ENCODE data around the gene HOXA3. TPM values are rescaled to one million over a fixed set of nuclear protein-coding genes. Genes with fewer than 3 reads are reported as not detected.

Gene HOXA3
- total and polyA plus RNA-seq, 10 of the 15 experiments (the other 5 are each of a cell fraction or from before 2014, with no cell fraction given), result 0.05 TPM; not detected in 9

DNA sequence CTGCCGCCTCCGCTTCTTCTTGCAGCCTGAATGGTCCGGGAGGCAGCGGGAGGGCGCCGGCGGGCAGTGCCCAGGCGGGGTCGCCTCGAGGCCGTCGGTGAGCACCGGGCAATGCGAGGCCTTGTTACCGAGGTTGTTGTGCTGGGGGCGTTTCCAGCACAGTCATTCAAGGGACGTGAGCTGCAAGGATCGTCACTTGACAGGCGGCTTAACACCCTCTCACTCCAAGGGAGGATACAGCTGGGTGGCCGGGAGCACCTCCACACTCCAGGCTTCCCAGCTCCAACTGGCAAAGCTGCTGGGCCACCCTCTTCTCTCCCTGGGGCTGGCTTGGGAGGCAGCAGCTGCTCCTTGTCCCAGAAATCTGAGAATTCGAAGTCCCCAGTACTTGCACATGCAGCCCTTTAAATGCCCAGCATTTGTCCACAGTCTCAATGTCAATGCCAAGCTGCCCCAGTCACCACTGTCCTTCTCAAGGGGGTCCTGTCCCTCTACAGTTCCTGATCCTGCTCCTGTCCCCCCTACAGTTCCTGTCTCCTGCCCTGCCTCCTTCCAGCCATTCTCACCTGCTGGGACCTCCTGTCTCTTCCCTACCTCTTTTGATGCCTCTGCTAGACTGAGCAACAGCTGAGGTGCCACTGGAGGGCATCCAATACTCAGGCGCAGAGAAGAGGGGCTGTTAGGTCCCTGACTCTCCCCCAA is 37.1 kb upstream of the HOXA3 start:
- no peaks in the 10 kb centered on the region for H3K4me1 ChIP-seq (ENCODE audit: control insufficient read depth, insufficient read depth, low read length)
- H4K20me1 ChIP-seq (ENCODE audit: control insufficient read depth, insufficient read depth), result 0 out of 2 replicates have a peak, but pooled peaks cover 3% of the 10 kb centered on the region
- no peak overlapping the region for H3K27ac ChIP-seq (ENCODE audit: control insufficient read depth, insufficient read depth)
- no peaks in the 10 kb centered on the region; the same call in 2 of the 3 replicates for H3K9me3 ChIP-seq (replicated peaks; ENCODE audit: control insufficient read depth, insufficient read depth, low read length)
- H3K36me3 ChIP-seq (ENCODE audit: control insufficient read depth in 2 of 2, insufficient read depth in 2 of 2, low read length in 1 of 2), result no peaks in the 10 kb centered on the region
- H3K27me3 ChIP-seq (replicated peaks in 1 of 2; ENCODE audit: control insufficient read depth in 2 of 2, insufficient read depth in 2 of 2, low read length in 1 of 2), result peaks cover 41 to 49% of the 10 kb centered on the region in 2 experiments
- ATAC-seq, result no peak
- ChIA-PET POLR2A (no interaction called here), RAD21 (ENCODE audit: unreplicated experiment) (no interaction called here), CTCF (interaction anchor here (1.8 kb wide), 1 partner anchor 10 kb away, joined by 5 read pairs; no protein-coding TSS in a partner anchor), SMC1A (ENCODE audit: uncharacterized antibody, unreplicated experiment) (no interaction called here)
- no TSS peak for BruUV-seq (replicated peaks)
- H3K79me2 ChIP-seq (ENCODE audit: control insufficient read depth, insufficient read depth, low read length), result no peaks in the 10 kb centered on the region
- no peak overlapping the region for H3K9ac ChIP-seq (ENCODE audit: control insufficient read depth, insufficient read depth, low read length)
- no peak for DNase-seq (ENCODE audit: low read depth, low spot score)
- H2AFZ ChIP-seq (ENCODE audit: control insufficient read depth, low read depth, low read length), result no peak overlapping the region
- FAIRE-seq, result no peak
- TF ChIP-seq SMAD1 (IDR thresholded peaks at IDR 0.05; ENCODE audit: low read depth, partially characterized antibody), result no peak
- TF ChIP-seq EZH2 (IDR thresholded peaks at IDR 0.05; ENCODE audit: borderline replicate concordance, control insufficient read depth, low read depth, low read length), result 0 out of 2 replicates have a peak, but pooled peaks have one; percentile 61
- TF ChIP-seq, protein P1, sequence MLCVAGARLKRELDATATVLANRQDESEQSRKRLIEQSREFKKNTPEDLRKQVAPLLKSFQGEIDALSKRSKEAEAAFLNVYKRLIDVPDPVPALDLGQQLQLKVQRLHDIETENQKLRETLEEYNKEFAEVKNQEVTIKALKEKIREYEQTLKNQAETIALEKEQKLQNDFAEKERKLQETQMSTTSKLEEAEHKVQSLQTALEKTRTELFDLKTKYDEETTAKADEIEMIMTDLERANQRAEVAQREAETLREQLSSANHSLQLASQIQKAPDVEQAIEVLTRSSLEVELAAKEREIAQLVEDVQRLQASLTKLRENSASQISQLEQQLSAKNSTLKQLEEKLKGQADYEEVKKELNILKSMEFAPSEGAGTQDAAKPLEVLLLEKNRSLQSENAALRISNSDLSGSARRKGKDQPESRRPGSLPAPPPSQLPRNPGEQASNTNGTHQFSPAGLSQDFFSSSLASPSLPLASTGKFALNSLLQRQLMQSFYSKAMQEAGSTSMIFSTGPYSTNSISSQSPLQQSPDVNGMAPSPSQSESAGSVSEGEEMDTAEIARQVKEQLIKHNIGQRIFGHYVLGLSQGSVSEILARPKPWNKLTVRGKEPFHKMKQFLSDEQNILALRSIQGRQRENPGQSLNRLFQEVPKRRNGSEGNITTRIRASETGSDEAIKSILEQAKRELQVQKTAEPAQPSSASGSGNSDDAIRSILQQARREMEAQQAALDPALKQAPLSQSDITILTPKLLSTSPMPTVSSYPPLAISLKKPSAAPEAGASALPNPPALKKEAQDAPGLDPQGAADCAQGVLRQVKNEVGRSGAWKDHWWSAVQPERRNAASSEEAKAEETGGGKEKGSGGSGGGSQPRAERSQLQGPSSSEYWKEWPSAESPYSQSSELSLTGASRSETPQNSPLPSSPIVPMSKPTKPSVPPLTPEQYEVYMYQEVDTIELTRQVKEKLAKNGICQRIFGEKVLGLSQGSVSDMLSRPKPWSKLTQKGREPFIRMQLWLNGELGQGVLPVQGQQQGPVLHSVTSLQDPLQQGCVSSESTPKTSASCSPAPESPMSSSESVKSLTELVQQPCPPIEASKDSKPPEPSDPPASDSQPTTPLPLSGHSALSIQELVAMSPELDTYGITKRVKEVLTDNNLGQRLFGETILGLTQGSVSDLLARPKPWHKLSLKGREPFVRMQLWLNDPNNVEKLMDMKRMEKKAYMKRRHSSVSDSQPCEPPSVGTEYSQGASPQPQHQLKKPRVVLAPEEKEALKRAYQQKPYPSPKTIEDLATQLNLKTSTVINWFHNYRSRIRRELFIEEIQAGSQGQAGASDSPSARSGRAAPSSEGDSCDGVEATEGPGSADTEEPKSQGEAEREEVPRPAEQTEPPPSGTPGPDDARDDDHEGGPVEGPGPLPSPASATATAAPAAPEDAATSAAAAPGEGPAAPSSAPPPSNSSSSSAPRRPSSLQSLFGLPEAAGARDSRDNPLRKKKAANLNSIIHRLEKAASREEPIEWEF (IDR thresholded peaks at IDR 0.05; ENCODE audit: insufficient replicate concordance, low read depth, low read length), result no peak
- no peak for TF ChIP-seq NBN (IDR thresholded peaks at IDR 0.05)
- no peak for TF ChIP-seq ZZZ3 (IDR thresholded peaks at IDR 0.05; ENCODE audit: control insufficient read depth, insufficient read length, low read depth)
- intact Hi-C loops (cut with micrococcal nuclease; ENCODE audit: unreplicated experiment) (no loop called here), in situ Hi-C loops (cut with MboI) (no loop called here)
- H3K4me2 ChIP-seq (ENCODE audit: control insufficient read depth, insufficient read depth), result no peak overlapping the region
- WGBS (ENCODE audit: insufficient coverage, insufficient replicate concordance, low lambda C conversion rate, missing lambda C conversion rate), result 13% methylated on average over 22 of the region's 22 CpGs
- no peak overlapping the region for H3K4me3 ChIP-seq

Data from GM12878 (cell line).